Panc1 (cell line): ENCODE data around the gene DUSP10. TPM values are rescaled to one million over a fixed set of nuclear protein-coding genes. Genes with fewer than 3 reads are reported as not detected.

ENCODE experiments used
- ATAC-seq: fragments of 200-7000 bp; cut with Tn5 transposase; 2 replicates; pipeline ENCODE4 v1.9.1; 2020; ENCODE audit warnings: mild to moderate bottlenecking, moderate library complexity
- BruUV-seq: library from RNA; stranded (reverse); fragments of 400-500 nt; replicated peaks from 2 replicates; lab custom pipeline; 2021; lab: Mats Ljungman, UMichigan
- CTCF ChIA-PET: fragments of 300-600 bp; sonication (Branson Sonifier 250); formaldehyde crosslinking; loops from one replicate; lab custom pipeline; 2022; ENCODE audit warnings: antibody characterized with exemption; lab: Charles Lee
- POLR2A ChIA-PET: fragments of 300-600 bp; sonication (Branson Sonifier 250); formaldehyde crosslinking; loops from one replicate; lab custom pipeline; 2022; ENCODE audit warnings: antibody characterized with exemption; lab: Charles Lee
- DNase-seq: peaks from one replicate; pipeline ENCODE4 v3.0.0-alpha.2; 2010; ENCODE audit warnings: low read depth, low spot score
- H3K27ac ChIP-seq: 2 replicates; pipeline ENCODE4 v1.5.1; 2011; ENCODE audit warnings: mild to moderate bottlenecking, low read length, inconsistent platforms
- H3K27me3 ChIP-seq: fragments of 200-500 bp; sonication (Bioruptor generic); 2 replicates; pipeline ENCODE4 v1.6.0; 2014; ENCODE audit warnings: low read length, inconsistent platforms; ENCODE audit not compliant: control insufficient read depth, insufficient read depth
- H3K36me3 ChIP-seq: fragments of 200-500 bp; sonication (Bioruptor generic); 2 replicates; pipeline ENCODE4 v1.5.1; 2014; ENCODE audit warnings: inconsistent platforms, mild to moderate bottlenecking, low read length, moderate library complexity; ENCODE audit not compliant: control insufficient read depth, insufficient read depth
- H3K4me1 ChIP-seq: 2 replicates; pipeline ENCODE4 v1.5.1; 2011; ENCODE audit warnings: inconsistent platforms, mild to moderate bottlenecking, low read length, moderate library complexity; ENCODE audit not compliant: control insufficient read depth, insufficient read depth
- H3K4me3 ChIP-seq, 2 experiments: 2 replicates each; pipeline ENCODE4 v1.5.1; 2011 to 2012; ENCODE audit warnings: low read depth in 2 of 2, low read length in 2 of 2, mild to moderate bottlenecking in 2 of 2, inconsistent platforms in 1 of 2, moderate library complexity in 1 of 2
- H3K9me3 ChIP-seq: fragments of 200-500 bp; sonication (Bioruptor generic); 2 replicates; pipeline ENCODE4 v1.5.1; 2014; ENCODE audit warnings: low read depth, mild to moderate bottlenecking, inconsistent platforms, low read length, moderate library complexity; ENCODE audit not compliant: control insufficient read depth, insufficient read depth
- POLR2AphosphoS5 ChIP-seq: IDR thresholded peaks from 2 replicates; pipeline ENCODE4 v1.6.1; 2012; ENCODE audit warnings: mild to moderate bottlenecking, low read depth, low read length, moderate library complexity
- REST ChIP-seq, 2 experiments: IDR thresholded peaks; 2 replicates each; pipeline ENCODE4 v1.6.1; 2011 to 2012; ENCODE audit warnings: low read depth in 2 of 2, control low read depth in 1 of 2, low read length in 1 of 2, mild to moderate bottlenecking in 1 of 2, moderate library complexity in 1 of 2; ENCODE audit not compliant: insufficient read depth in 1 of 2
- SIN3A ChIP-seq: IDR thresholded peaks from 2 replicates; pipeline ENCODE4 v1.6.1; 2012; ENCODE audit warnings: low read depth, mild to moderate bottlenecking, low read length, moderate library complexity, borderline replicate concordance; ENCODE audit not compliant: insufficient read depth
- TCF7L2 ChIP-seq: IDR thresholded peaks from 2 replicates; pipeline ENCODE4 v1.6.1; 2011; ENCODE audit warnings: mild to moderate bottlenecking, low read depth, low read length, inconsistent platforms
- in situ Hi-C: cut with HindIII; loops from 2 replicates; pipeline ENCODE4 v1.10.0; 2016; ENCODE audit warnings: low sequenced_read_pairs, low pct_unique_long_range_greater_than_20kb
- intact Hi-C: fragments of 100-400 bp; cut with micrococcal nuclease; formaldehyde crosslinking; loops from one replicate; pipeline ENCODE4 v1.10.0; 2022; ENCODE audit not compliant: unreplicated experiment
- total RNA-seq: library from RNA; stranded (reverse); gene quantifications from one replicate; pipeline ENCODE4 v1.2.1, GENCODE V29; 2021; ENCODE audit not compliant: unreplicated experiment
- TF ChIP-seq, protein P1 (sequence below): fragments of 450-650 bp; IDR thresholded peaks from 2 replicates; pipeline ENCODE4 v1.5.1; 2017; ENCODE audit warnings: mild to moderate bottlenecking

DUSP10 gene
- total RNA-seq, 1 experiment from 2014 or later: 1.4 TPM

GRCh38 chr1:221748981-221749380 lies 7.1 kb upstream of the DUSP10 start:
- Histone ChIP-seq H3K4me1 (no peaks in the 10 kb centered on the region), H3K36me3 (no peaks in the 10 kb centered on the region), H3K4me3 (no peak overlapping the region), H3K27ac (no peak overlapping the region), H3K9me3 (no peaks in the 10 kb centered on the region), H3K27me3 (no peaks in the 10 kb centered on the region)
- POLR2A ChIA-PET: no interaction called here
- intact Hi-C loops (loop anchor here (10.0 kb wide), 1 partner anchor 706 kb away; no protein-coding TSS in a partner anchor), in situ Hi-C loops (no loop called here)
- CTCF ChIA-PET: no interaction called here
- BruUV-seq: no TSS peak
- DNase-seq: no peak
- ATAC-seq: no peak
- TF ChIP-seq POLR2AphosphoS5 (no peak), REST (IDR thresholded peaks at IDR 0.05; ENCODE audit: insufficient read depth in 1 of 2, low read depth in 2 of 2, low read length in 1 of 2) (no peak)

DNA sequence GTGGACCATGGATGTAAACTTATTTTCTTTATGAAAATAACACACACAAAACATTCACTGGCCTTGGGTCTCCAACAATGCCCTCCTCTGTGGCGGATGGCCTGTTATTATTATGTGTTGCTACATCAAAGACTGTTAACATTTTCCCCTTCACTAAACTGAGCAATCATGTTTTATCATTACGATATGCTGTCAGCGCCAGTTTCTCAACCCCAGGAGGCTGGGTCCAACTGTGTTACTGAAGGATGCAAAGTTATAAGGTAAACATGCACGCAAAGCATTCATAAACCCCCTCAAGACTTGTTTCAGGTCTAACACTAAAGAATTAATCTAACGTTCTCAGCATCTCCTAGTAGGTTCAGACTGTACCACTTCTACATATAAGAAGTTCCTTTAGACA lies 6.0 kb upstream of the DUSP10 start:
- Histone ChIP-seq H3K27me3 (no peaks in the 10 kb centered on the region), H3K4me3 (no peak overlapping the region), H3K4me1 (no peaks in the 10 kb centered on the region; the same call in 1 of the 2 replicates), H3K27ac (no peak overlapping the region), H3K9me3 (no peaks in the 10 kb centered on the region), H3K36me3 (0 out of 2 replicates have a peak, but pooled peaks cover 2% of the 10 kb centered on the region)
- POLR2A ChIA-PET: no interaction called here
- intact Hi-C loops: loop anchor here (10.0 kb wide), 1 partner anchor 707 kb away; no protein-coding TSS in a partner anchor
- DNase-seq: no peak
- in situ Hi-C loops: no loop called here
- BruUV-seq: no TSS peak
- CTCF ChIA-PET: no interaction called here
- no peak for TF ChIP-seq POLR2AphosphoS5
- no peak for TF ChIP-seq SIN3A
- no peak for TF ChIP-seq TCF7L2
- TF ChIP-seq, protein P1, sequence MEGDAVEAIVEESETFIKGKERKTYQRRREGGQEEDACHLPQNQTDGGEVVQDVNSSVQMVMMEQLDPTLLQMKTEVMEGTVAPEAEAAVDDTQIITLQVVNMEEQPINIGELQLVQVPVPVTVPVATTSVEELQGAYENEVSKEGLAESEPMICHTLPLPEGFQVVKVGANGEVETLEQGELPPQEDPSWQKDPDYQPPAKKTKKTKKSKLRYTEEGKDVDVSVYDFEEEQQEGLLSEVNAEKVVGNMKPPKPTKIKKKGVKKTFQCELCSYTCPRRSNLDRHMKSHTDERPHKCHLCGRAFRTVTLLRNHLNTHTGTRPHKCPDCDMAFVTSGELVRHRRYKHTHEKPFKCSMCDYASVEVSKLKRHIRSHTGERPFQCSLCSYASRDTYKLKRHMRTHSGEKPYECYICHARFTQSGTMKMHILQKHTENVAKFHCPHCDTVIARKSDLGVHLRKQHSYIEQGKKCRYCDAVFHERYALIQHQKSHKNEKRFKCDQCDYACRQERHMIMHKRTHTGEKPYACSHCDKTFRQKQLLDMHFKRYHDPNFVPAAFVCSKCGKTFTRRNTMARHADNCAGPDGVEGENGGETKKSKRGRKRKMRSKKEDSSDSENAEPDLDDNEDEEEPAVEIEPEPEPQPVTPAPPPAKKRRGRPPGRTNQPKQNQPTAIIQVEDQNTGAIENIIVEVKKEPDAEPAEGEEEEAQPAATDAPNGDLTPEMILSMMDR: no peak
- TF ChIP-seq REST (IDR thresholded peaks at IDR 0.05; ENCODE audit: insufficient read depth in 1 of 2, low read depth in 2 of 2, low read length in 1 of 2): no peak
- no peak for ATAC-seq
